ENCODE measurements around the gene DNAJC12.

- no peak for TF ChIP-seq RAD21 (IDR thresholded peaks at IDR 0.05; ENCODE audit: low read depth)
- no peak for TF ChIP-seq YY1 (IDR thresholded peaks at IDR 0.05; ENCODE audit: low read depth)
- no peak for TF ChIP-seq USF1 (IDR thresholded peaks at IDR 0.05)
- TF ChIP-seq TCF12 (IDR thresholded peaks at IDR 0.05; ENCODE audit: low read depth), result no peak
- no peak for TF ChIP-seq EP300 (IDR thresholded peaks at IDR 0.05; ENCODE audit: borderline replicate concordance)
- TF ChIP-seq FOXM1 (IDR thresholded peaks at IDR 0.05; ENCODE audit: borderline replicate concordance, low read depth), result no peak
- TF ChIP-seq EGR1 (IDR thresholded peaks at IDR 0.05), result no peak
- no peak for TF ChIP-seq CEBPB (IDR thresholded peaks at IDR 0.05)
- TF ChIP-seq REST (IDR thresholded peaks at IDR 0.05; ENCODE audit: low read depth), result no peak
These were observed 28.9 kb downstream of the DNAJC12 start for GRCh38 chr10:67809107-67809506.

Measured in Ishikawa (cell line).